Spinal cord (tissue), 10 donors: ENCODE data around the gene SLC35C1. TPM values are rescaled to one million over a fixed set of nuclear protein-coding genes. Genes with fewer than 3 reads are reported as not detected.
A peak's percentile ranks its signal among the peaks of the same experiment; 100 is the strongest.
"Not testable (repeated sequence)": the region's sequence is repeated elsewhere in the genome, so short reads cannot be mapped to it uniquely, and the experiment has no call there.

Source experiments
- DNase-seq, 6 donors: peaks; one replicate each; pipeline versions ENCODE4 v3.0.0 to v3.0.0-alpha.2; 2013 to 2015; ENCODE audit warnings: low spot score in 6 of 6, low read depth in 4 of 6
- H3K27ac ChIP-seq: one replicate; pipeline ENCODE4 v1.5.1; 2013; ENCODE audit warnings: low read depth, low read length, control low read depth
- H3K27me3 ChIP-seq: one replicate; pipeline ENCODE4 v1.6.1; 2013; ENCODE audit warnings: low read length; ENCODE audit not compliant: control insufficient read depth, insufficient read depth
- H3K36me3 ChIP-seq: one replicate; pipeline ENCODE4 v1.6.1; 2013; ENCODE audit warnings: low read length; ENCODE audit not compliant: control insufficient read depth, insufficient read depth
- H3K4me1 ChIP-seq: one replicate; pipeline ENCODE4 v1.6.1; 2013; ENCODE audit warnings: low read length; ENCODE audit not compliant: control insufficient read depth, insufficient read depth
- H3K4me3 ChIP-seq: one replicate; pipeline ENCODE4 v1.5.1; 2013; ENCODE audit warnings: low read depth, low read length, control low read depth
- H3K9me3 ChIP-seq: one replicate; pipeline ENCODE4 v1.6.1; 2013; ENCODE audit warnings: low read length; ENCODE audit not compliant: control insufficient read depth, insufficient read depth
- WGBS: methylation state at CpG from one replicate; pipeline ENCODE4 v1.1.5; 2013; ENCODE audit warnings: missing lambda C conversion rate; ENCODE audit not compliant: insufficient coverage; 5-methylcytosine and 5-hydroxymethylcytosine counted together
- polyA plus RNA-seq, 2 donors: library from polyadenylated mRNA; unstranded; fragments of 120-200 nt; gene quantifications; one replicate each; pipeline ENCODE4 v1.2.1, GENCODE V29; 2013; ENCODE audit not compliant: insufficient read length in 2 of 2
- total RNA-seq, 2 donors: library from RNA; depleted of rRNA in 1 of 2; stranded (reverse); fragments of 120-200 nt in 1 of 2; fragments of >200 nt in 1 of 2; gene quantifications; one replicate each; pipeline versions ENCODE4 v1.2.3 to v1.2.4, GENCODE V29; 2013 to 2014
- donor health status: healthy.

The SLC35C1 gene
- total and polyA plus RNA-seq, 4 donors = 6.0 to 16.0 (median 11.1) TPM

DNA sequence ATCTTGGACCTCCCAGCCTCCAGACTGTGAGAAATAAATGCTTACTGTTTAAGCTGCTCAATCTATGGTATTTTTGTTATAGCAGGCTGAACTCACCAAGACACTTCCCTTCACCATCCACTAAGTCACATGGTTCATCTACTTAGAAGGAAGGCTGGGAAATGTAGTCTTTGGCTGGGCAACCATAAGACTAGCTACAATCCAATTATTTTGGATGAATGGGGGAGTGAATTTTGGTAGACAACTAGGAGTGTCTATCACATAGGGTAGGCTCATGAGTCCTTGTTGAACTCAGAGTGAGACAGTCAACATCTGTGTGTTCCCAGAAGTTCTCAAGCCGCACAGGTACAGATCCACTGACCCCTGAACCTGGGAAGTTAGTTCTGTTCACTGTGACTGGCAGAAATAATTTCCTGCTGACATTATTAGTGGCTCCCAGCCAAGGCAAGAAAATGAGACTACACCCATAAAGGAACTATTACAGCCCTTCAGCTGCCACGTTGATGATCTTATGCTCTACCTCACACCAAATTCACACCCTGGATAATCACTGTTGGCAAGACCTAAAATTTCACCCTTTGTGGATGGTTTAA is 3.1 kb upstream of the SLC35C1 start:
- no peaks in the 10 kb centered on the region for H3K36me3 ChIP-seq
- peaks cover 24% of the 10 kb centered on the region for H3K4me1 ChIP-seq
- no peaks in the 10 kb centered on the region for H3K27me3 ChIP-seq
- 74% methylated on average over 2 of the region's 2 CpGs for WGBS
- H3K9me3 ChIP-seq = no peaks in the 10 kb centered on the region
- no peak overlapping the region for H3K27ac ChIP-seq
- no peak for DNase-seq
- no peak overlapping the region for H3K4me3 ChIP-seq

DNA sequence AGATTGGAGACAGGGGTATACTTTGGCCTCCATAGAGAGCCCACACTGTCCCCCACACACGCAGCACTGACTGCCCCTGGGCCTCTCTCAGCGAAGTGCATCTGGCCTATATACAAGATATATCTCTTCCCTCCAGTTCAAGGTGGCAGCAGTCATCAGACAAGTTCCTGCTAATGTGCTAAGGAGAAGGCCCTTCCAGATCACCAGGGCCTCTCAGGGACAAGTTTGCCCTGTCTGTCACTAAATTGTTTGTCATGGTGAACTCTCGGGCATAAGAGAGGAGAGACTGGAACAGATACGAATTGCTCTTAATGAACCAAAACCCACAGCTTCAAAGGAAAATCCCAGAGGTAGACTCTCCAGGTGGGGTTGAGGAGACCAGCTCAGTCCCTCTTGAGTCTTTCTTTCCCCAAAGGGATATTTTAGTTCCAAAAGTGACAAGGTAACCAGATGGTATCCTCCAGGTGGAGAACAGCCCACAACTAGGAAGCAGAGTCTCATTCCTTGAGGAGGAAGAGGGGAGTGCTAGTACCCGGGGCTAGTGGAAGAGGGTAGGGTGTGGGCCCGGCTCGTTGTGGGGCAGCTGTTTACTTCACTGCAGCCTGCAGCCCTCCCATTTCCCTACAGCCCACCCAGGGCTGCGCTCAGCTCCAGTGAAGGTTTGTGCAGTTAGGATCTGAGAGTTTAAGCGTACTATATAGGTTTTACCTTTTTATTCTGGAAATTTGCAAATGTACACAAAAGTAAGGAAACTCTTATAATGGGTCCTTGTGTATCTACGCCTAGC is 2.2 kb upstream of the SLC35C1 start:
- peaks cover 3% of the 10 kb centered on the region for H3K36me3 ChIP-seq
- no peak overlapping the region for H3K27ac ChIP-seq
- H3K4me1 ChIP-seq = peaks cover 33% of the 10 kb centered on the region
- no peak overlapping the region for H3K4me3 ChIP-seq
- 94% methylated on average over 2 of the region's 10 CpGs for WGBS
- no peak for DNase-seq
- no peaks in the 10 kb centered on the region for H3K9me3 ChIP-seq
- H3K27me3 ChIP-seq = no peaks in the 10 kb centered on the region

DNA sequence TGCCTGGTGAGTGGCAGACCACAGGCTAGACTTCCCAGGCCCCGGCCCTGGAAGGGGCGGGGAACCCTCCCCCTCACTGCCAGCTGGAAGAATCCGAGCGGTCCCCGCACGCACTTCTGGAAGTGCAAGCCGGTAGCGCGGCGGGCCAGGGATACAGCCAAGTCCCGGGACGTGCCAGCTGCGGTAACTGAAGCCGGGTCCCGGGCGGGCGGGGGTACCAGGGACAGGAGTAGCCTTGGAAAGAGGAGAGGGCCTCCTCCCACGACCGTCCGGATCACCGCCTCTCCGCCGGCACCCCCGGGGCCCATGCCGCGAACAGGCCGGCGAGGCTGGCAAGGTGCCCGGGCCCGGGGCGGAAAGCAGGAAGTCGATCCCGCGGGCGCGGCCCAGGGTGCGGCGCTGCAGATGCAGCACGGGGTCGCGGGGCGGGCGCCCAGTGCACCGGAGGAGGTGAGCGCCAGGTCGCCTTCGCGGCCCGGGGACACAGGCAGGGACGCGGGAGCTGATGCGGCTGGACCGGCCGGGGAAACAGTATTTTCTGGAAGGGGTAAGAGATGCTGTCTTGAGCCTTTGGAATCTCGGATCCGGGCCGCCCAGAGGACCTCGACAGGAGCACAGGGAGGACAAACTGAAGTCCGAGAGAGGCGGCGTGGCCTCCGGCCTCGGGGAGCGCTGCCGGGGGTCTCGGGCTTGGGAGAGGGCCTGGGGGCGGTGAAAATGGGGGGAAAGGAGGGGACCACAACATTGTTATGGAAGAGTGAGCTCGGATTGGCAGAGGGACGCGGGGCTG is 783 bp upstream of the SLC35C1 start:
- H3K27me3 ChIP-seq = no peaks in the 10 kb centered on the region
- H3K36me3 ChIP-seq = peaks cover 14% of the 10 kb centered on the region
- peak overlapping the region; percentile 87 for H3K27ac ChIP-seq
- H3K4me1 ChIP-seq = peaks cover 36% of the 10 kb centered on the region
- DNase-seq = peak in 5 of 6 donors; percentile 15 to 81 (median 41)
- under 1% methylated on average over 68 of the region's 70 CpGs for WGBS
- H3K9me3 ChIP-seq = no peaks in the 10 kb centered on the region
- H3K4me3 ChIP-seq = peak overlapping the region; percentile 96

GRCh38 chr11:45805305-45806071 is 539 bp downstream of the SLC35C1 start:
- H3K27ac ChIP-seq = peak overlapping the region; percentile 87
- peak in 3 of 6 donors; percentile 2 to 60 (median 17) for DNase-seq
- H3K4me1 ChIP-seq = peaks cover 36% of the 10 kb centered on the region

GRCh38 chr11:45806072-45806933 is 1.4 kb downstream of the SLC35C1 start:
- 84% methylated on average over 13 of the region's 20 CpGs for WGBS
- H3K9me3 ChIP-seq = no peaks in the 10 kb centered on the region
- no peaks in the 10 kb centered on the region for H3K27me3 ChIP-seq
- H3K27ac ChIP-seq = no peak overlapping the region
- peaks cover 36% of the 10 kb centered on the region for H3K4me1 ChIP-seq
- H3K4me3 ChIP-seq = peak overlapping the region; percentile 96
- H3K36me3 ChIP-seq = peaks cover 32% of the 10 kb centered on the region
- no peak for DNase-seq

More at GRCh38 chr11:45805305-45806071, 539 bp downstream of the SLC35C1 start:
- peaks cover 24% of the 10 kb centered on the region for H3K36me3 ChIP-seq
- WGBS = 26% methylated on average over 25 of the region's 29 CpGs
- H3K9me3 ChIP-seq = no peaks in the 10 kb centered on the region
- no peaks in the 10 kb centered on the region for H3K27me3 ChIP-seq
- H3K4me3 ChIP-seq = peak overlapping the region; percentile 96

- no peaks in the 10 kb centered on the region for H3K27me3 ChIP-seq
- H3K27ac ChIP-seq = no peak overlapping the region
- no peaks in the 10 kb centered on the region for H3K9me3 ChIP-seq
- peaks cover 41% of the 10 kb centered on the region for H3K36me3 ChIP-seq
- H3K4me3 ChIP-seq = no peak overlapping the region
- no peak for DNase-seq
- peaks cover 36% of the 10 kb centered on the region for H3K4me1 ChIP-seq
- WGBS = 82% methylated on average over 2 of the region's 7 CpGs
These were observed 2.2 kb downstream of the SLC35C1 start for GRCh38 chr11:45806937-45807791.

DNA sequence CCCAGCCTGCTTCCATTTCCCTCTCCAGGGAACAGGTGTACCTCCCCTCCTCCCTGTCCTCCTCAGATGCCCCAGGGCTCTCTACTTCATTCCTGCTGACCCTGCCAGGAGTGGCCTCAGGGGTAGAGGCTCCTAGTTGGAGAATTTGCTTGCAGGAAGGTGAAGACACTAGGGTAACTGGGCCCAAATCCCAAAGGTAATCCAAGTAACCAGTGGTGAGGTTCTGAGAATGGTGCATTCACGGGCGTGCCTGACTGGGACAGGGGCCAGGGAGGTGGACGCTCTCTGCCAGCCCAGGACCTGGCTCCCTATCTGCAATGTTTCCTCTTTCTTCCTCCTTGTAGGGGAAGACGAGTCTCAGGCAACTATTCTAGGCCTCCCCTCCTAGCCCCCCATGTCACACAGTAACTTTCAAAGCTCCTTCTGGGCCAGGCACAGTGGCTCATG is 2.9 kb downstream of the SLC35C1 start:
- no peaks in the 10 kb centered on the region for H3K9me3 ChIP-seq
- H3K27me3 ChIP-seq = no peaks in the 10 kb centered on the region
- no peak overlapping the region for H3K27ac ChIP-seq
- H3K4me1 ChIP-seq = peaks cover 36% of the 10 kb centered on the region
- H3K4me3 ChIP-seq = no peak overlapping the region
- whole genome bisulfite sequencing = 85% methylated on average over 4 of the region's 4 CpGs
- no peak for DNase-seq
- H3K36me3 ChIP-seq = peaks cover 44% of the 10 kb centered on the region

DNA sequence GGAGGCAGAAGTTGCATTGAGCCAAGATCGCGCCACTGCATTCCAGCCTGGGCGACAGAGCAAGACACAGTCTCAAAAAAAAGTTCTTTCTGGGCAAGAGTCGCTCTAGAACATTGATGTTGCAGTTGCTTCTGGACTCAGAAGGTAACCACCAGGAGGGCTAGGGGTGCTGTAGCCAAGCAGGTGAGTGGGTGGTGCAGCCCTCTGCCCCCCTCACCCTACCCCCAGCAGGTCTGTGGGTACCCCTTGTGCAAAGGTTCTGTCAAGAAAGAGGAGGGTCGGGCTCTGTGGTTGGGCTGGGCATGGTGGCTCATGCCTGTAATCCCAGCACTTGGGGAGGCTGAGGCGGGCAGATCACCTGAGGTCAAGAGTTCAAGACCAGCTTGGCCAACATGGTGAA is 3.5 kb downstream of the SLC35C1 start:
- H3K4me3 ChIP-seq, H3K27ac ChIP-seq, H3K27me3 ChIP-seq, H3K9me3 ChIP-seq, DNase-seq: not testable (repeated sequence)
- Histone ChIP-seq H3K36me3 (peaks cover 44% of the 10 kb centered on the region), H3K4me1 (peaks cover 36% of the 10 kb centered on the region)
- WGBS = 95% methylated on average over 6 of the region's 6 CpGs
